ENCODE measurements around the gene RPL10A.

- TF ChIP-seq CTCF (IDR thresholded peaks at IDR 0.05 in 8 of 11, conservative IDR thresholded peaks at IDR 0.05 in 3 of 11) (no peak), POLR2A (IDR thresholded peaks at IDR 0.05) (no peak)
Observed at GRCh38 chr6:35495258-35496035, 27.2 kb downstream of the RPL10A start.

Measured in spleen (tissue), 7 donors.